ENCODE measurements around the gene ST3GAL4.

DNA sequence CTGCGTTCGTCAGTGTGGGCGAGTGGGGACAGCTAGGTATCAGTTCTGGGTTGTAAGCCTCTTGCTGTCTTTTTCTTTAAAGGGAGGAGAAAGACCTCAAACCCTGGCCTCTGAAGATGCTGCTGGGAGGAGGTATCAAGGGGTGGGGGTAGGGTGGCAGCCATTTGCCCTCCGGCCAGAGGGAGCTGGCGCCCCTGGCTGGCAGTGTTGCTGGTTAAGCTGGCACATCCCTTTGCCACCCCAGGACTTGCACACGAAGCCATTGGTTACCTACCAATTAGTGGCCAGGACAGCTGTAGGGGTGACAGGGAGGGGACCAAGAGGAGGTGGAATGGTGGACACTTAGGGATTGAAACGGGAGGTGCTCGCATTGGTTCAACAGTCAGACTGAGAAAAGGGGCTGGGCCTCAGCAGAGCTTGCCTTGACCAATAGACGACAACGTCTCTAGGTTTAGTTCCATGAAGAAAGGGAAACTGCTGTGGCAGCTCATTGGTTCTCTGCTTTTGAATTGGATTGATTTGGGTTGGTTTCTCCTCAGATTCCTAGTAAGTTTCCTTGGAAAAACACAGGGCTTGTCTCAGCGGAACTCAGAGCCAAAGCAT, 77.9 kb downstream of the ST3GAL4 start:
- TF ChIP-seq CTCF (IDR thresholded peaks at IDR 0.05): no peak
- no peak for TF ChIP-seq POLR2A (IDR thresholded peaks at IDR 0.05)

Data from right lobe of liver (tissue), 4 donors.